Activated CD4-positive, alpha-beta T cell treated with anti-CD3 and anti-CD28 coated beads, Interleukin-2, amount 50 U/mL, for 4 hours (primary cell): ENCODE data around the gene P3H2.

Experiments used
- DNase-seq, 2 experiments: peaks; one replicate each; pipeline ENCODE4 v3.0.0-alpha.2; 2020

P3H2 gene

GRCh38 chr3:189942948-189943347 is 177.7 kb downstream of the P3H2 start:
- no peak for DNase-seq

GRCh38 chr3:189941679-189942078 is 179.0 kb downstream of the P3H2 start:
- no peak for DNase-seq

GRCh38 chr3:189941125-189941524 is 179.6 kb downstream of the P3H2 start:
- DNase-seq = no peak

GRCh38 chr3:189937302-189938127 is 183.2 kb downstream of the P3H2 start:
- no peak for DNase-seq

- DNase-seq = no peak
These were observed 184.3 kb downstream of the P3H2 start for GRCh38 chr3:189936201-189936945.

GRCh38 chr3:189927975-189928895 is 192.5 kb downstream of the P3H2 start:
- no peak for DNase-seq

- no peak for DNase-seq
These were observed 198.9 kb downstream of the P3H2 start for GRCh38 chr3:189921770-189922169.

- DNase-seq = no peak
These were observed 205.9 kb downstream of the P3H2 start for GRCh38 chr3:189914799-189915198.

- DNase-seq = no peak
These were observed 209.7 kb downstream of the P3H2 start for GRCh38 chr3:189911001-189911400.

- DNase-seq = no peak
These were observed 211.1 kb downstream of the P3H2 start for GRCh38 chr3:189909573-189909972.

GRCh38 chr3:189909139-189909538 is 211.6 kb downstream of the P3H2 start:
- no peak for DNase-seq

- DNase-seq = no peak
These were observed 212.1 kb downstream of the P3H2 start for GRCh38 chr3:189908646-189909045.

- no peak for DNase-seq
These were observed 212.9 kb downstream of the P3H2 start for GRCh38 chr3:189907803-189908202.
